NCI-H345 (cell line): ENCODE measurements around the gene KRT7.
"Not testable (repeated sequence)": the region's sequence is repeated elsewhere in the genome, so short reads cannot be mapped to it uniquely, and the experiment has no call there.

Experiments used
- DNase-seq: peaks from one replicate; lab custom pipeline; 2025; lab: John Stamatoyannopoulos, UW

KRT7 gene

GRCh38 chr12:52278575-52279421 lies 45.8 kb downstream of the KRT7 start:
- peak; percentile 76 for DNase-seq

GRCh38 chr12:52279422-52280318 lies 46.6 kb downstream of the KRT7 start:
- no peak for DNase-seq

- no peak for DNase-seq
Observed at GRCh38 chr12:52280319-52280795, 47.3 kb downstream of the KRT7 start.

- no peak for DNase-seq
Observed at GRCh38 chr12:52280796-52281560, 47.9 kb downstream of the KRT7 start.

GRCh38 chr12:52284562-52285171 lies 51.6 kb downstream of the KRT7 start:
- no peak for DNase-seq

- DNase-seq: no peak
Observed at GRCh38 chr12:52285172-52285745, 52.2 kb downstream of the KRT7 start.

GRCh38 chr12:52285851-52286530 lies 52.9 kb downstream of the KRT7 start:
- no peak for DNase-seq

GRCh38 chr12:52286857-52287785 lies 54.1 kb downstream of the KRT7 start:
- not testable (repeated sequence) for DNase-seq

- DNase-seq: not testable (repeated sequence)
Observed at GRCh38 chr12:52287816-52288805, 55.1 kb downstream of the KRT7 start.

- not testable (repeated sequence) for DNase-seq
Observed at GRCh38 chr12:52290483-52291134, 57.6 kb downstream of the KRT7 start.

- DNase-seq: no peak
Observed at GRCh38 chr12:52291267-52291935, 58.4 kb downstream of the KRT7 start, which contains the start of gene KRT81. Gene KRT81 (minus strand): TSS chr12:52291534. CDS start chr12:52291465, 69 bp downstream.

- DNase-seq: no peak
Observed at GRCh38 chr12:52293926-52294325, 60.9 kb downstream of the KRT7 start.

GRCh38 chr12:52294803-52295202 lies 61.8 kb downstream of the KRT7 start:
- DNase-seq: no peak

GRCh38 chr12:52295663-52296062 lies 62.6 kb downstream of the KRT7 start:
- DNase-seq: no peak

GRCh38 chr12:52296572-52297215 lies 63.7 kb downstream of the KRT7 start:
- DNase-seq: no peak
